SK-N-SH (cell line): Measurements from ENCODE around the gene ELF4.

Experiments used
- CTCF ChIP-seq: fragments of 200-600 bp; sonication (generic); IDR thresholded peaks from 2 replicates; pipeline ENCODE4 v1.6.1; 2017; ENCODE audit warnings: antibody characterized with exemption, mild to moderate bottlenecking, moderate library complexity
- EP300 ChIP-seq, 2 experiments: IDR thresholded peaks; 2 replicates each; pipeline versions ENCODE4 v1.4.0 to v1.6.1; 2012; ENCODE audit warnings: borderline replicate concordance in 1 of 2, low read depth in 1 of 2, low read length in 1 of 2
- MXI1 ChIP-seq: IDR thresholded peaks from 2 replicates; pipeline ENCODE4 v1.6.1; 2012; ENCODE audit warnings: mild to moderate bottlenecking, low read depth, low read length, improper control_type of control experiment
- POLR2AphosphoS5 ChIP-seq: IDR thresholded peaks from 2 replicates; pipeline ENCODE4 v1.6.1; 2012; ENCODE audit warnings: low read depth, low read length
- TCF12 ChIP-seq: IDR thresholded peaks from 2 replicates; pipeline ENCODE4 v1.4.0; 2012
- TEAD4 ChIP-seq: IDR thresholded peaks from 2 replicates; pipeline ENCODE4 v1.4.0; 2012; ENCODE audit warnings: mild to moderate bottlenecking, borderline replicate concordance; ENCODE audit not compliant: insufficient read depth
- ZBTB33 ChIP-seq: IDR thresholded peaks from 2 replicates; pipeline ENCODE4 v1.4.0; 2012; ENCODE audit warnings: low read depth, borderline replicate concordance

- TF ChIP-seq EP300 (IDR thresholded peaks at IDR 0.05; ENCODE audit: borderline replicate concordance in 1 of 2, low read depth in 1 of 2, low read length in 1 of 2) (no peak), ZBTB33 (no peak), CTCF (no peak), TEAD4 (no peak), POLR2AphosphoS5 (no peak), MXI1 (no peak), TCF12 (no peak)
These were observed 43.2 kb downstream of the ELF4 start for GRCh38 chrX:130066975-130067615.
